NB4 (cell line): ENCODE data around the gene PPP1R9B.

Source experiments
- DNase-seq: peaks from one replicate; pipeline ENCODE4 v3.0.0; 2010; ENCODE audit warnings: low read depth
- H3K4me3 ChIP-seq: one replicate; pipeline ENCODE4 v1.5.1; 2011; ENCODE audit warnings: mild to moderate bottlenecking, low read depth, low read length, moderate library complexity
- MYC ChIP-seq: IDR thresholded peaks from 2 replicates; pipeline ENCODE4 v1.6.1; 2011; ENCODE audit warnings: low read depth, low read length
- POLR2A ChIP-seq: IDR thresholded peaks from 2 replicates; pipeline ENCODE4 v1.6.1; 2011; ENCODE audit warnings: mild to moderate bottlenecking; ENCODE audit not compliant: insufficient read length; ENCODE audit errors: extremely low read depth
- TF ChIP-seq, protein P1 (sequence below): IDR thresholded peaks from one replicate; pipeline ENCODE4 v1.5.1; 2012; ENCODE audit warnings: low read depth, low read length
- TF ChIP-seq, protein P2 (sequence below): IDR thresholded peaks from 2 replicates; pipeline ENCODE4 v1.6.1; 2011; ENCODE audit warnings: low read depth, low read length

Gene PPP1R9B

DNA sequence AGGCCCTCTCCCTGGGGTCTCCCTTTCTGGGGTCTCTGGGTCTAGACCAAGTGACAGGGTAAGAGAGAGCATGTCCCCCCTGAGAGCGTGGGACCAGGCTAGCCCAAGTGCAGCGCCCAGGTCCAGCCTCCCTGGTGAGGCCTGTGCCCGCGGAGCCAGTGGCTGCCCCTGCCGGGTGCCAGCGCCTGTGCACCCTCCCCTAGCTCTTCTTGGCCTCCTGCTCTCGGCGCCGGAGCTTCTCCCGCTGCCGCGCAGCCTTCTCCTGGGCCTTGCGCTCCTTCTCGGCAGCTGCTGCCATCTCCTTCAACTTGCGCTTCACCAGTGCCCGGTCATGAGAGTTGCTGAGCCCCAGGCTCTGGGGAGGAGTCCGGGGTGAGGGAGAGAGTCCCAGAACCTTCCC is 37.8 kb downstream of the PPP1R9B start:
- H3K4me3 ChIP-seq: no peak overlapping the region
- DNase-seq: no peak
- TF ChIP-seq MYC: no peak
- TF ChIP-seq, protein P1, sequence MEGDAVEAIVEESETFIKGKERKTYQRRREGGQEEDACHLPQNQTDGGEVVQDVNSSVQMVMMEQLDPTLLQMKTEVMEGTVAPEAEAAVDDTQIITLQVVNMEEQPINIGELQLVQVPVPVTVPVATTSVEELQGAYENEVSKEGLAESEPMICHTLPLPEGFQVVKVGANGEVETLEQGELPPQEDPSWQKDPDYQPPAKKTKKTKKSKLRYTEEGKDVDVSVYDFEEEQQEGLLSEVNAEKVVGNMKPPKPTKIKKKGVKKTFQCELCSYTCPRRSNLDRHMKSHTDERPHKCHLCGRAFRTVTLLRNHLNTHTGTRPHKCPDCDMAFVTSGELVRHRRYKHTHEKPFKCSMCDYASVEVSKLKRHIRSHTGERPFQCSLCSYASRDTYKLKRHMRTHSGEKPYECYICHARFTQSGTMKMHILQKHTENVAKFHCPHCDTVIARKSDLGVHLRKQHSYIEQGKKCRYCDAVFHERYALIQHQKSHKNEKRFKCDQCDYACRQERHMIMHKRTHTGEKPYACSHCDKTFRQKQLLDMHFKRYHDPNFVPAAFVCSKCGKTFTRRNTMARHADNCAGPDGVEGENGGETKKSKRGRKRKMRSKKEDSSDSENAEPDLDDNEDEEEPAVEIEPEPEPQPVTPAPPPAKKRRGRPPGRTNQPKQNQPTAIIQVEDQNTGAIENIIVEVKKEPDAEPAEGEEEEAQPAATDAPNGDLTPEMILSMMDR: no peak
- TF ChIP-seq POLR2A: no peak
- TF ChIP-seq, protein P2, sequence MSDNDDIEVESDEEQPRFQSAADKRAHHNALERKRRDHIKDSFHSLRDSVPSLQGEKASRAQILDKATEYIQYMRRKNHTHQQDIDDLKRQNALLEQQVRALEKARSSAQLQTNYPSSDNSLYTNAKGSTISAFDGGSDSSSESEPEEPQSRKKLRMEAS: no peak

DNA sequence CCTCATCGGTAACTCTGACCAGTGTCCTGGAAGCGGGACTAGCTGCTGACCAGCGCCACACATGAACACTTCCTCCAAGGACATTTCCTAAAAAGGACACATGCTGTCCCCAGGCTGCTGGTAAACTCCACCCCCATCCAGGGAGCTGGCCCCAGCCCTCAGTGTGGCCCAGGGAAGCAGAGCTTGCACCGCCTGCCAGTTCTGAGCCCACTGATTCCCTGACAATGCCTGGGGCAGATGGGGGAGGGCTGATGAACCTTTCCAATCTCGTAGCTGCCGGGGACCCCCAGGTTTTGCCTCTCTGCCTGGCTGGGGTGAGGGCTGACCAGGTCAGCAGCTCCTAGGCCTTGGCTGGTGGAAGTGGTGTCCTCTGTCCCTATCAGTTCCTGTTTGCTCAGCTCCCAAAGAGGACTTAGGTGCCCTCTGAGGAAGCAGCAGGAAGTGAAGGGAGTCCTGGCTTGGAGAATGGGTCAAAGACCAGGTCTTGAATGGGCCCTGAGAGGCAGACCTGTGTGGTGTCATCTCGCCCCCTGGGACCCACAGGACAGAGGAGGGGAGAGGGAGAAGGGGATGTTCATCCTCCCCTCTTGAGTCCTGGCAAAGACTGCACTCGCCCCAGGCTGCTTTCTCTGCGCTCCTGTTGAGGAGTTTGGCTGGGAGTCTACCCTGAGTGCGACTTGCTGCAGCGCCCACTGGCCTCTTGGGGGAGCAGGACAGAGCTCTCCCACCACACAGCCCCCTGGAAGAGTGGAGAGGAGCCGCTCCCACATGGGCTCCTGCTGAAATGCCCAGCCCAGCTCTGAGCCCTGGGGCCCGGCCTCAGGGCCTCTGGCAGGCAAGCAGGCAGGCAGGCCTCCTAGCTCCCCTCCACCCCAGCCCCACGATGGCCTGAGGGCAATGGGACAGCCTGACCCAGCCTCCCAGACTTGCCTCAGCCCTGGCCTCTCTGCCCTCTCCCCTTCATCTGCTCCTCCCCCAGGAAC is 38.5 kb downstream of the PPP1R9B start:
- H3K4me3 ChIP-seq: no peak overlapping the region
- TF ChIP-seq MYC (no peak), POLR2A (no peak)
- TF ChIP-seq, protein P1: peak; percentile 2
- DNase-seq: no peak

DNA sequence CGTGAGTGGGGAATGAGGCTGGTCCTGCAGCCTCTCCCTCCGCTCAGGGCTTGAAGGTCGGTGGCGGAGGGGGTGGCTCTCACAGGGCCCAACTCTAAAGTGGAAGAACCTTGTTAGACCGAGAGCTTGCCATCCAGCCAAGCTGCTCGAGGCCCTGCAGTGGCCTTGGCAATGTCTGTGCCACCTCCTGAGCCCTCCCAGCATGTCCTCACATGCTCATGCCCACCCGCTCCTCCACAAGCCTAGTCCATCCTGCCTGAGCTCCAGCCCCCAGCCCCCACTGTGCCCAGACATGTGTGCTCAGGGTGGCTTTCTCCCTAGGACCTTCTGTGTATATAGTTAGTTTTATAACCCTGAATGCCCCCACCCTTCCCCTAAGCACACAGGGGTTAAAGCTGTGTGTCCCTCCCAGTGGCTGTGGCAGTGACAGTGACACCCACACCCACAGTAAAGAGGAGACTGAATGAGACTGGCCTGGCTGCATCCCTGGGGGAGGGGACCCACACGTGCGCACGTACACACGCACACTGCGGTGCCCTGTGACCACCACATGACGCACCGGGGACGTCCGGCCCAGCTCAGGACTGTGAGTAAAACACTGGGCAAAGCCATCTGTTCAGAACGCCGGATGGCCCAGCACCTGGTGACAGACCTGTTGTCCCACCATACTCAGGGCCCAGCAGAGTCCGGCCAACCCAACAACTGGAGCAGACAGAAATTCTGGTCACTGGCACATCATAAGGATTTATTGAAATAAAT is 39.7 kb downstream of the PPP1R9B start:
- no peak for DNase-seq
- TF ChIP-seq MYC: no peak
- no peak for TF ChIP-seq POLR2A
- TF ChIP-seq, protein P2: no peak
- TF ChIP-seq, protein P1: no peak
- no peak overlapping the region for H3K4me3 ChIP-seq

DNA sequence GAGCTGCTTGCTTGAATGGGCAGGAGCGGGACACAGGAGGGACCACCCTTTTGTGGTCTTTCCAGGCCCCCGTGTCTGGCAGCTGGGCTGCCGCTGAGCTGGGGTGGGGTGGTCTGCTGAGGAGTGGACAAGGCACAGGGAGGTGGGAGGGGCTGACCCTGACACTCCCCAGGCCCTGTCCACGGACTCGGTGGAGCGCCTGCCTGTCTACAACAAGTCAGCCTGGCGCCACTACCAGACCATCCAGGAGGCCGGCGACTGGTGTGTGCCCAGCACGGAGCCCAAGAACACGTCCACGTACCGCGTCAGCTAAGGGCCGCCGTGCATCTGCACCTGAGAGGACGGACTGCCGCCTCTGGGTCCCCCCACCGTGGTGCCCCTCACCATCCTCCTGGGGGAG is 40.7 kb downstream of the PPP1R9B start:
- no peak for DNase-seq
- TF ChIP-seq, protein P1: no peak
- TF ChIP-seq MYC: no peak
- TF ChIP-seq POLR2A: no peak
- TF ChIP-seq, protein P2: no peak
- H3K4me3 ChIP-seq: no peak overlapping the region

DNA sequence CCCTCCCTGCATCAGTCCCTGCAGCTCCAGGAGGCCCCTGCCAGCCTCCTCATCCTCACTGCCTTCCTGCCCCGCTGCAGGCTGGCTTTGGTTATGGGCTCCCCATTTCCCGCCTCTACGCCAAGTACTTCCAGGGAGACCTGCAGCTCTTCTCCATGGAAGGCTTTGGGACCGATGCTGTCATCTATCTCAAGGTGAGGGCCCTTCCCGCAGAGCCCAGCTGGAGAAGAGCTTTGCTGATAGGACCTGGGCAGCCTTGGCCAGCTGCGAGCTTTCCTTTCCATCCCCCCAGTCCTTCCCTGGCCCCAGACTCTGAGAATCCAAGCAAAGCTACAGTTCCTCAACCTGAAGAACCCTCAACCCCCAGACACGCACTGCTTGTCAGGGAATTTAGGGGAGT is 41.3 kb downstream of the PPP1R9B start:
- DNase-seq: no peak
- TF ChIP-seq, protein P2: no peak
- TF ChIP-seq POLR2A: no peak
- no peak for TF ChIP-seq MYC
- TF ChIP-seq, protein P1: no peak
- H3K4me3 ChIP-seq: no peak overlapping the region
